COLO829 (cell line): Measurements from ENCODE around the gene PTPRN2.

ENCODE experiments used
- DNase-seq: peaks from one replicate; pipeline ENCODE4 v3.0.0; 2012; ENCODE audit warnings: low spot score

The PTPRN2 gene

DNA sequence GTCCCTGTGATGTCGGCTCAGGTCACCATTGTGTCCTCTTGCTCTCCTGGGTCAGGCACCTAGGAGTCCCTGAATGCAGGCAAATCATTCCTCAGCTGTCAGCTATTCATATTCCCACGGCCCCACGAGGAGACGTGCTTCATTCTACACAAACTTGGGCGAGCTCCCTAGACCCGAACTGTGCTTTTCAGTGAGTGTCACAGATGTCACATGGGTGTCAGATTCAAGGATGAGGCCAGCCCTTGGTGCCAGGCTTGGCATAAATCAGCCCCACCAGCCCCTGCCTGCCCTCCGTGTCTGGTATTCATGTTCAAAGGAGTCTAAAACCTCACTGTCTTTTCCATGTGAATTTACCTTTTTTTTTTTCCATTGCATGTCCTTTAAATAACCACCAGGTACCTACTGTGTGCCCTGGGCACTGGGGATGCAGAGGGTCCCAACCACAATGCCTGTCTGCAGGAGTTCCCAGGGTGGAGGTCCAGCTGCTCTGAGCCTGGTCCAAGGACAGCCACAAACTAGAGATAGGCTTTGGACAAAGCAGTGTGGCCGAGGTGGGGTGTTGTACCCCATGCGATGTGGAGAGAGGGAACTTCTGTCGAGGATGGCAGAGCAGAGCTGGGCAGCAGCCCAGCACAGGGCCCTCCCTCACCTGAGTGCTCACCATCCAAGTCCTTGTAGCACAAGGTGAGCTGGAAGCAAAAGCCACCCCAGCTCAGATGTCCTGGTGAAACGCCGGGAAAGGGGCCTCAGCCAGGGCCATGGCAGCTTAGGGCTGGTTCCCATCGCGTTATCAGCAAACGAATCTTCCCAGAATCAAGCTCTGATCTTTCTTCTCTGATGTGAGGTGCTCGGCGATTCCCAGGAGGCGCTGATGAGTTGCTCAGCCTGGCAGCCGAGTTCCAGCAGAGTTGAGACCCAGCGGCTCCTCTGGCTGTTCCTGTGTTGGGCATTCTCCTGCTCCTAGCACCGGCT lies 611.9 kb downstream of the PTPRN2 start:
- no peak for DNase-seq

DNA sequence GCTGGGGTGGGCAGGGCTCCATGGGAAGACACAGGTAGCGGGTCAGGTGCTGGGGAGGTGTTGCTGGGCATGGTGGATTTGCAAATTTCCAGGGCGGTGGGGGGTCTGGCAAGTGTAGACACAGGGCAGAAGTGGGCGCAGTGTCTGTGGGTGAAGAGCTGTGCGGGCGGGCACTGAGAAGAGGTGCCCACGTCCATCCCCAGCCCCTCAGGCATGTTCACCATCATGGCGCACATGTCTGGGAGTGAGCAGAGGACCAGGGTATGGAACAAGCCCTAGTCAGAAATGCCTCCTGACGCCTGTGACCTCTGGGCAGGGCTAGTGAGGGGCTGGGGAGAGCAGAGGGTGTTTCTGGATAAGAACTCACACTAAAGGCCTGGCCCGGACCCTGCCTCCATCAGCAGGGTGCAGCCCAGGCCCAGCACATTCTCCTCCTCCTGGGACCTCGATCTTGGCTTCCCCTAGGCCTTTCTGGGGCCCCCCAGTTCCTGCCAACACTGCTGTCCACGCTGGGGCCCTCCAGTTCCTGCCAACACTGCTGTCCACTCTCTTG lies 612.9 kb downstream of the PTPRN2 start:
- DNase-seq: no peak

DNA sequence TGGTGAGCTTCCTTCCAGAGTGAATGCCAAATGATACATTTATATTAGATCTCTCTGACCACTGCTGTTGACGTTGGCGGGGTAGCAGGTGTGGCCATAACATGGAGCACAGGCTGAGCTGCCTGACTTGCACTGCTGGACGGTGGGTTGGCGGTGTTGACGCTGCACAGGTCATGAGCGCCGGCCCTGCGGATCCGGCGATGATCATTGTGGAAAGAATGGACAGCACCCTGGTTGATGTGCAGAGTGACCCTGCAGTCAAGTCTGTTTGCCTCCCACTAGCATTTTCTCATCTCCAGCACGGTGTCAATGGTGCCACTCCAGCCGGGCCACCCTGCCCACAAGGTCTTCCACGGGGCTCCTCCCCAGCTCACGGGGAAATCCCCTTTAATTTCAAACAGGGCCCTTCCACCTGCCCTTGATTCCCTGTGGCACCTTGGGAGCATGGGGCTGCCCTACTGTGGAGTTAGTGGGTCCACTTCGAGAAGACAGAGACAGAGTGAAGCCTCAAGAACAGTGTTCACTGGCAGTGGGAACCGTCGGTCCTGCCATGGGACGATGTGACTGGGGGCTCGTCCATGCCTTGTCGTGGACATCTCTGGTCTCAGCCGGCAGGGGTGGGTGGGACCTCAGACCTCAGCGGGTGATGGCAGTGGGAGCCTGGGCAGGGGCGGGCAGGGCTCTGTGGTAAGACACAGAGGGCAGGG lies 613.5 kb downstream of the PTPRN2 start:
- no peak for DNase-seq

DNA sequence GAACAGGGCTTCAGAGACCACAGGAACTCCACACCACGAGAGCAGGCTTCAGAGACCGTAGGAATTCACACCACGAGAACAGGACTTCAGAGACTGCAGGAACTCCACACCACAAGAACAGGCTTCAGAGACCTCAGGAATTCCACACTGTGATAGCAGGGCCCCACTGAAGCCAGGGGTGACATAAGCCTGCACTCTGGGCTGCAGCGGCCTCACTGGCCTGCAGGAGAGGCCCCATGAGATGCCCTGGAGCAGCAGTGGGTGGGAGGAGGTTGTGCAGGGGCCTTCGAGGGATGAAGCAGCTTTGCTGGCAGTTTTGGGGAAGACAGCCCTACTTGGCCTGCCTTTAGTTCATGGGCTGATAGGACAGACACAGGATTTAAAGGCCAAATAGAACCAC lies 614.7 kb downstream of the PTPRN2 start:
- DNase-seq: no peak

DNA sequence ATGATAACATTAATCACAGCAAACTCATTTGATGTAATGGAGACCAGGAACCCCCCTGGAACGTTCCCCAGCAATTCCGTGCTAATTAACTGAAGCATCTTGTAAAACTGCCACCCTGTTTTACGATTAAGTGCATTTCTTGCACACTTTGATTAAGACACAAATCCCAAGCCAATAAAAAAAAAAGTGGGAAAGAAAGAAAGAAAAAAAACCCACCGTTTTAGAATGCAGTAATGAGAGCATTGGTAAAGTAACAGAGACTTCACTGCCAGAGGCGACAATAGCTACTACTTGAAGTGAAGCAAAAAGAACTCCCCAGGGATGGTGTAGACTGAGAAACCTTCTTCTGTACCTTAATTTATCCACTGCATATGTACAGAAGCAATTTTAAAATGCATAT lies 616.1 kb downstream of the PTPRN2 start:
- DNase-seq: no peak

DNA sequence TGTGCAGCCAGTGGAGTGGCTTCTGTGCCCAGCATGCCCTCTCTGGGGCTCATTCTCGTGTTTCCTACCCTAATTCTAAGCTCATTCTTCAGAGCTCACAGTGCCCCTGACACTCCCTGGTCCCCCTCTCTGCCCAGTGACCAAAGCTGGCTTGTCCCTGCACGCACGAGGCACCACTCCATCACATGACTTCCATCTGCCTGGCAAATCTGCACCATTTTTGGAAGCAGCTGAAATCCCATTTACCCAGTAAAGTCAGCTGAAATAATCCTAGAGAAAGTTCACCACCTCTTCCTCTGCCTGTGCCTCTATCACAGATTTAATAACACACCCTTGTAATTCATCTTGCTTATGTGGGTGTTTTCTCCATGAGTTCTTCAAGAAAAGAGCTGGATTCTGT lies 616.9 kb downstream of the PTPRN2 start:
- DNase-seq: no peak

DNA sequence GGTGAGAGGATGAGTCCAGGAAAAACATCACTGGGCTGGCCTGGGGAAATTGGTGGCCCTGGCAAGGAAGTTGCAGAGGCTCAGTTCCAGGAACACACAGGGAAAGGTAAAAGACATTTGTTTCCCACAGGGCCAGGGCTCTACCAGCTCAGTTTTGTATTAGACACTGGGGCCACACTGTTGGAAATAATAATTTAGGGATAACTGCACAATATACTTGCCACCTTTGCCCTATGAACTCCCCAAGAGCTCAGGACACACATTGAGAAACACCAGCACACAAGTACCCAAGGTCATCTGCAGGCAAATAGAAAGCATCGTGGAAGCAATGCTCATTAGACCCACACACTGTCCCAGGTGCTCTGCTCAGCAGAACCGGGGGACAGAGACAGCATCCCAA lies 617.6 kb downstream of the PTPRN2 start:
- no peak for DNase-seq

DNA sequence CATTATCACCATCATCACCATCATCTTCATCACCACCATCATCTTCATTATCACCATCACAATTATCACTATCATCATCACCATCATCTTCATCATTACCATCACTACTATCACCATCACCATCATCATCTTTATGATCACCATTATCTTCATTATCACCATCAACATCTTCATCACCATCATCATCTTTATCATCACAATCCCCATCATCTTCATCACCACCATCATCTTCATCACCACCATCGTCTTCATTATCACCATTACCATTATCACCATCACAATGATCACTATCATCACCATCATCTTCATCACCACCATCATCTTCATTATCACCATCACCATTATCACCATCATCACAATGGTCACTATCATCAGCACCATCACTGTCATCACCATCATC lies 621.1 kb downstream of the PTPRN2 start:
- DNase-seq: no peak

DNA sequence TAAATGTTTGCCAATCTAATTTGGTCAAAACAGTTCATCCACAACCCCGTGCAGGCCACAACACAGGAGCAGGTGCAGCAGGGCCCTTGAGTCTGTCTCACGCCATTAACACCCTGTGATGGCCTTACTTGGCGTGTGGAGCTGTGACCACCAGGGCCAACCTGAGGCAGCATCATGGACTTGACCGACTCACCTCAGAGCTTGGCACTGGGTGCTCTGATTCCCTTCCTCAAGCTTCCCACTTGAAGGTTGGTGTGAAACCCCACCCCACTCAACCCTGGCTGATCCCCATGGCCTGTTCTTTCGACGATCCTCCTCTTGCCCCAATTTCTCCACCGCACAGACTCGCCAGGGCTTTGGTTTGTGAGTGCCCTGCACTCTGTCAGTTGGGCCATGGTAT lies 623.1 kb downstream of the PTPRN2 start:
- no peak for DNase-seq

DNA sequence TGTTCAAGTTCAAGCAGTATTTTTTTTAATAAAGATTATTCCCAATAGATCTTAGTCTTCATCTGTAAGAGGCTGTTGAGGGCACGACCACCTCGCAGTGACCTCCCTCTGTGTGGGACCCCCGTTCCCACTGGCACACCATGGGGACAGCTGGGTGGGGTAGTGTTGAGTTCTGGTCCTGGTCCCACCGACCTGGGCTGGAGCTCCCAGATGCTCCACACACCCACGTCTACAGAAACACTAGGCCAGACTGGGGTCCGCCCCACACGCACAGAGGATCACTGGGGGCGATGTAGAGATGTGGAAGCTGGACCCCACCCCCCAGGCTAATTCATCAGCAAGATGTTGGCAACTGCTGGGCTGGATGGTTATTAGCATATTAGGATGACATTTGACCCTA lies 623.6 kb downstream of the PTPRN2 start:
- DNase-seq: no peak

DNA sequence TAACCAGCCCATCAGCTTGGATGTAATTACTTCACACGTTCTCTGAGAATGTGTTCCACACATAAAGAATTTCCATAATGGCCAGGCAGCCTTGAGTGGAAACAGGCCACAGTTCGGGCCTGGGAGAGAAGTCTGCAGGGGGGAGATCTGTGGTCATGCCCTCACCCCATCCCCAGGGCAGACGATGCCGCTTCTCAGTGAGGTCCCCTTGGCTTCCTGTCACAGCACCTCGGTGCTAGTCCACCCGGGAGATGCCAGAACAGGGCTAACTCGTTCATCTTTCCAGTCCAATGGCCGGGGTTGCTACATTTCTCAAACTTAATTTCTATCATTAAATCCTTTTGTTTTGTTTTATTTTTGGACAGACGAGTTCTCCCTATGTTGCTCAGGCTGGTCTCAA lies 624.1 kb downstream of the PTPRN2 start:
- DNase-seq: no peak

DNA sequence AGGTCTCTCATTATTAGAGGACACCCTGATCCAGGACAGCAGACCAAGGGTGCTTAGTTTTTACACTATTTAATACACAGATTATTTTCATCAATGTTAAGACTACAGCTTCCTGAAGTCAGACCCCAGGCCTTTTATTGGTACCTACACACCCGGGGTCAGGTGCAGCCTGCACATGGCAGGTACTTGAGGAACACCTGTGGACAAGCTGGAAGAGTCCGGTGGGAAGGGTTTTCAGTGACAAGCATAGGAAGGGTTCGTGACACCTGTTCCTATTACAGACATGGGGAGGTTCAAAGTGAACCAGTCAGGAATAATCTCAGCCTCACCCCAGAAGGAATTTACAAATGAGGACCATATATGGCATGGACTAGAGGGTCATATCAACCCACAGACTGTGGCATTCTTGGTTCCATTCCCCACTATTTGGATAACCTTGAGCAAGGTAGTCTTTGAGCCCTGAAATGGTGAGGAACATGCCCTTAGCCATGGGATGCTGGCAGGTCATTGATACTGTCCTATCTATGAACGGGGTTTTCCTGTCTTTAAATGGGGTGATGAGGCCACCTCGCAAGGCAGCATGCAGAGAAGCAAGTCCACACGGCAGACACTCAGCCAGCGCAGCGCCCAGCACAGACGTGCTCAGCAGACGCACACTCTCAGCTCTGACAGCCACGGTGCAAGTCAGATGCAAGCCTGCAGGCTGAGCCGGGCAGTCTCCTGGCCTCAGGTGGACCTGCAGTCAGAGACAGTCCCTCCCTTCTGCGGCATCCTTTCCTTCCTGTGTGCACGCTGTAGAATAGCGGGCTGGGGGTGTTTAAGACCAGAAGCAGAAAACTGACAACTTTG lies 624.9 kb downstream of the PTPRN2 start:
- DNase-seq: no peak

DNA sequence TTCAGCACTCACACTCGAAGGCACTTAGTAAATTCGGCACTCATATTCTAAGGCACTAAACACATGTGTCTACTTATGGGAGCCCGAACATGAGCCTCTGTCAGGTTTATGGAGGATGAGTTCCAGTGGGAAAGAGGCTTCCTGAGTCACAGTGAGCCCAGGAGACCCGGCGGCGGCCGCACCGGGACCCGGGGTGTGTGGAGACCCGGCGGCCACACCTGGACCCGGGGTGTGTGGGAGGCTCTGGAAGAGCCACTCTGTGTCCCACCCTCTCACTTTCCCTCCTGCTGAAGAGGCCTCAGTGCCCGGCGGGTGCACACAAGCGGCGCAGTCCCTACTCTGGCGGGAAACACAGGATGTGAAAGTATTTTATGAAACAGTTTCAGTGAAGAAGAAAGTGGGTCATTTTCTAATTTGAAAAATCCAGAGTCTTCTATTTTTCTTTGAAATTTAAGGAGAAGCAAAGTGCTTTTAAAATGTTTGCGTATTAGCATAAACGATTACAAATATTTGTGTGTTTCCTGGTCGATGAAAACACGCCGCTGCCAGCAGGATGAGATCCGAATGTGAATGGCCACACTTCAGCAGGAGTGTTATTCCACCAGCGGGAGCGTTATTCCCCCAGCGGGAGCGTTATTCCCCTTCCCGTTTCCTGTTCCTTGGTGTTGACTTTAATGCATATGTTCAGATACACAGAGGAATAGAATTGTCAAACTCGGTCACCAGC lies 625.7 kb downstream of the PTPRN2 start:
- no peak for DNase-seq

DNA sequence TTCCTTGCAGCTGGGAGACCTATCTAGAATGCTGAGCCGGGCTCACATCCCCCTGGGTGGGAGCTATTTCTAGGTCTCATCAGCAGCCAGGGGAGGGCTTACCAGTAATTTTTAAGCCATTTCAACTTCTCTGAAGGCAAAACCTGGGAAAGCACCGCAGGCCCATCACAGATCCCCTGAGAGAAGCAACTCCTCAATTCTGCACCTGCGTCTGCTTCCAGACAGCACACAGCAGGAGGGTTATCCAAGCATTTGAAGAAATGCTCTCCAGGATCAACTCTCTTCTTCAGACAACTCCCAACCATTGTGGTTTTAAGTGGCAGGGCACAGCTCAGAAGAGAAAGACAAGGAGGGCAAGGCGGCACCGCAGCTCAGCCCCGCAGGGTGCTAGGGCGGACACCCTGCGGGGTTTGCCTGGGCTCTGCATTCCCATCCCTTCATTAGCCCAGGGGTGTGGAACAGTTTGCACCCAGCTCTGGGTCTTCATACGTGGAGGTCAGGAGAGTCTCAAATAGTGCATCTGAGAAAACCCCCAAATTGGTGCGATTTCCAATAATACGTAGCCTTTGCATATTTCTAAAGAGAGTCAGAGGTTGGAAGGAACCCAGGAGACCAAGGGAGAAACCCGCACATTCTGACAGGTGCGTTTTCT lies 632.1 kb downstream of the PTPRN2 start:
- no peak for DNase-seq

DNA sequence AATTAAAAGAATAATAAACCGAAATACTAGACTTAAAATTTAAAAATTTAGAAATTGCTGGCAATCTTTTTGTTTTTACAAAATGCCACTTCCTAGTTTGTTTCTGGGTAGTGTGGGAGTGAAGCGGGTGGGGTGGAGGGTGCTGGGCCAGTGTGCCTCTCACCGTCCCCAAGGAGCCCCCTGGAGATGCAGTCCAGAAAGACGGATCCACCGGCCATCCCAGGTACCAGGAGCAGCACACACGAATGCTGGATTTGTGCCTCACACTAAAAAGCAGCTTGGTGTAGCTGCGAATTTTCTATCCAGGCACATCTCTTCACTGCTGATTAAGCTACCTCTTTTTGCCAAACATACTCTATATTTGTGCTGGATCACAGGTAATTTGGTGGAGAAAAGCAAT lies 632.7 kb downstream of the PTPRN2 start:
- DNase-seq: no peak

DNA sequence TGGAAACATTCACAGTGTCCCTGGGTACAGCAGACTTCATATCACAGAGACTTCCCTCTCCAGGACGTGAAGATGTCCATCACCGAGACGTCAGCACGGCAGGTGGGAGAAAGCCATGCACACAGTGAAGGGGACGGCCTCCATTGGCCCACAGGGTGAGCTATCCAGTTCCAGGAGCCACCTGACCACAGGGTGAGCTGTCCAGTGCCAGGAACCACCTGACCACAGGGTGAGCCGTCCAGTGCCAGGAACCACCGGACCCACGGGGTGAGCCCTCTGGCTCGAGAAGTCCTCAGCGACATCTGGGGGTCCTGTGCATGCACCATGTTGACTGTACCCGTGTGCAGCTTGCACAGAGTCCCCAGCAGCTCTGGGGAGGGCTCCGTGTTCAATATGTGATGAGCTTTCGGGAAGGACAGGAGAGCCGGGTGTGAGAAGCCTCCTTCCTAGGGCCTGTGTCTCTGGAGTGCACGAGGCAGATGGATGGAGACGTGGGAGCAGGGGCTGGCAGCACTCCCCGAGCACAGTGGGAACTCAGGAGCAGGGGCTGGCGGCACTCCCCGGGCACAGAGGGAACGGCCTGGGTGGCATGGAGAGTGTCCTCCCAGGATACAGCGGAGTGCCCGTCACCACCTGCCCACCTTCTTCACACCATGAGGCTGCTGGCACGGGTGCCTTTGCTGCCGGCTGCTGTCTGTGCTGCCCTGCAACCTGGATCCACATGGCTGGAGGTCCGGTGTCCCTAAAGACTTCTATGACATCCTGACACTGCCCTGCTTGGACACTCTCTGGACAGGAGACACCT lies 634.6 kb downstream of the PTPRN2 start:
- DNase-seq: no peak

DNA sequence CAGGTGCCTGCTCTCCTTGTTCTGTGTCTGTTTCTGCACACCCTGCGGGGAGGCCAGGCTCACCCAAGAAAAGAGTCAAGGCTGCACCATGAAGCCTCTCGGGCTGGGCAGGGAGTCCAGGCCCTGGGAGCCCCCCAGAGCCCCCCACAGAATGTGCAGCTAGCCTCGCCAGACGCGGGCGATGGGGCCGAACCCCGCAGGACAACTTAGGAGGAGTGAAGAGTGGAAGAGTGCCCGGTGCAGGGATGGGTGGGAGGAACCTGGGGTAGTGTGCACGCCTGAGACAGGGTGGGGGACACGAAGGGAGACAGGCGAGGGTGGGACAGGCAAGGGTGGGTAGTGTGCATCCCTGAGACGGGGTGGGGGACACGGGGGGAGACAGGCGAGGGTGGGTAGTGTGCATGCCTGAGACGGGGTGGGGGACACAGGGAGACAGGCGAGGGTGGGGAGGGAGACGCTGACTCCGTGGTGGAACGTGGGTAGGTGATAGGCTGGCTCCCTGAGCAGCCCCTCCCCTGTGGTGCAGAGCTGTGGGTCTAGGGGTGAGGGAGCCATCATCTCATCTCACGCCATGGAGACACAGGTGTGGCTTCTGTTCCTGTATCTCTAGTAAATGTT lies 635.5 kb downstream of the PTPRN2 start:
- no peak for DNase-seq

DNA sequence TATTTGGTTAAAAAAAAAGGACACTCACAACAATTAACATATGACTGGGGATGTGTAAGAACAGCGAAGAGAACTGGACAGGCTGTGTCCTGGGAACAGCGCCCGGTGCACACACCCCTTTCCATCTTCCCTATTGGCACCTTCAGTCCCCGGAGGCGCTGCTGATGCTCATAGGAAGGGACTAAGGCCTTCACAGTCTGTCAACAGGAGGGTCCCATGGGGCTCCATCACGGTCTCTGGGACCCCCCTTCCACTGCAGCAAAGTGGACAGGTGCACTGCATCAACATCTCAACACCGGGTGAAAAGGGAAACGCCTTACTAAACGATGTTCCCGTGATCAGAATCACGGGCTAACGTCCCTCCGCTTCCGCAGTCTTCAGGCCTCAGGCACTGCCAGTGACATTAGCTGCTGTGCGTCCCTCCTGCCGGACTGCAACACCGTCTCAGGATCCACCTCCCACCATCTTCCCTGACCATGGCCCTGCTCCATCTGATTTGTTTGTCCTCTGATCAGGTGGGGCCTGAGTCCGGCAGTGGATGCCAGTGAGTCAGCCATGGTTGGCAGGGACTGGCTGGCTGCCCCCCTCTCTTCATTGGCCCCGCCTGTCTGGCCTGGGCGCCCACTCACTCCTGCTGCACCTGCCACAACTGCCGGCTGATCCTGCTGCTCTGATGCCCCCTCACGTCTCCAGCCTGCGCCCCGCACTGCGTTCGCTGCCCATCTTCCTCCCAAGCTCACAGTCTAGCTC lies 636.1 kb downstream of the PTPRN2 start:
- DNase-seq: no peak

DNA sequence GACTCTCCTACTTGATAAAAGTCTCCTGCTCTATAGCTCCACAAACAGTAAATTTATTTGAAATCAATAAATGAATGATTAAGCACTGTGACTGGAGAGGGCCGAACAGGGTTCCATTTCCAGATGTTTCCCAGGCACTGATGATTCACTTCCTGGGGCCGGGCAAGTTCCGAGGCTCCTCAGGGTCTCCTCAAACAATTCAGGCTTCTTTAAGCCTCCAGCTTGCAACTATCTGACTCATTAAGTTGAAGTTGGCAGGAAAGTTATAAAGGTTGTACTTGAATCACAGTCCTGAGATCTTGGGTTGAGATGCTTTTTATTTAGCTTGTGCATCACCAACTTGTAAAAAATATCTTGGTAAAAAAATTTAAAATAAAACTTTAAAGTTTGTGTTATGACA lies 637.9 kb downstream of the PTPRN2 start:
- no peak for DNase-seq
